SK-MEL-5 (cell line): Measurements from ENCODE around the gene PLXDC2. TPM values are rescaled to one million over a fixed set of nuclear protein-coding genes. Genes with fewer than 3 reads are reported as not detected.

Source experiments
- DNase-seq: peaks from one replicate; pipeline ENCODE4 v3.0.0-alpha.2; 2016; ENCODE audit warnings: low read depth, low spot score
- in situ Hi-C: cut with HindIII; loops from 2 replicates; pipeline ENCODE4 v1.10.0; 2016; ENCODE audit warnings: low sequenced_read_pairs, high pct_unique_total_duplicates, low pct_unique_long_range_greater_than_20kb
- total RNA-seq: library from RNA; depleted of rRNA; stranded (reverse); fragments of >200 nt; shearing (Covaris generic); gene quantifications from 2 replicates; pipeline ENCODE4 v1.2.3, GENCODE V29; 2014

PLXDC2 gene
- total RNA-seq, 1 experiment from 2014 or later: 0.03 TPM

- in situ Hi-C loops: no loop called here
- no peak for DNase-seq
Measured at GRCh38 chr10:19946245-19946644, 130.0 kb downstream of the PLXDC2 start.

- in situ Hi-C loops: no loop called here
- DNase-seq: no peak
Measured at GRCh38 chr10:19946791-19947190, 130.6 kb downstream of the PLXDC2 start.

- in situ Hi-C loops: no loop called here
Measured at GRCh38 chr10:19947215-19947614, 131.0 kb downstream of the PLXDC2 start.

GRCh38 chr10:19947656-19948055 lies 131.4 kb downstream of the PLXDC2 start:
- no peak for DNase-seq
- in situ Hi-C loops: no loop called here

More at GRCh38 chr10:19947215-19947614, 131.0 kb downstream of the PLXDC2 start:
- DNase-seq: no peak

GRCh38 chr10:19952224-19953010 lies 136.2 kb downstream of the PLXDC2 start:
- in situ Hi-C loops: no loop called here
- DNase-seq: no peak

GRCh38 chr10:19954601-19955000 lies 138.4 kb downstream of the PLXDC2 start:
- in situ Hi-C loops: no loop called here
- DNase-seq: no peak

- in situ Hi-C loops: no loop called here
- DNase-seq: no peak
Measured at GRCh38 chr10:19956516-19957032, 140.3 kb downstream of the PLXDC2 start.

- in situ Hi-C loops: no loop called here
- DNase-seq: no peak
Measured at GRCh38 chr10:19958787-19959186, 142.6 kb downstream of the PLXDC2 start.

- in situ Hi-C loops: no loop called here
- DNase-seq: no peak
Measured at GRCh38 chr10:19961076-19962053, 145.1 kb downstream of the PLXDC2 start.

GRCh38 chr10:19964625-19965024 lies 148.4 kb downstream of the PLXDC2 start:
- DNase-seq: no peak
- in situ Hi-C loops: no loop called here

GRCh38 chr10:19966751-19967150 lies 150.5 kb downstream of the PLXDC2 start:
- no peak for DNase-seq
- in situ Hi-C loops: no loop called here

- no peak for DNase-seq
- in situ Hi-C loops: no loop called here
Measured at GRCh38 chr10:19967981-19968380, 151.7 kb downstream of the PLXDC2 start.

GRCh38 chr10:19968745-19969144 lies 152.5 kb downstream of the PLXDC2 start:
- DNase-seq: no peak
- in situ Hi-C loops: no loop called here

GRCh38 chr10:19970256-19970655 lies 154.0 kb downstream of the PLXDC2 start:
- in situ Hi-C loops: no loop called here
- no peak for DNase-seq

GRCh38 chr10:19970717-19971116 lies 154.5 kb downstream of the PLXDC2 start:
- no peak for DNase-seq
- in situ Hi-C loops: no loop called here

GRCh38 chr10:19971343-19972052 lies 155.3 kb downstream of the PLXDC2 start:
- DNase-seq: no peak
- in situ Hi-C loops: no loop called here

- no peak for DNase-seq
- in situ Hi-C loops: no loop called here
Measured at GRCh38 chr10:19974138-19974537, 157.9 kb downstream of the PLXDC2 start.

- DNase-seq: no peak
- in situ Hi-C loops: no loop called here
Measured at GRCh38 chr10:19974554-19974953, 158.3 kb downstream of the PLXDC2 start.
